Neural progenitor cell (in vitro differentiated cells): ENCODE results near the gene PDCD4. TPM values are rescaled to one million over a fixed set of nuclear protein-coding genes. Genes with fewer than 3 reads are reported as not detected.
A peak's percentile ranks its signal among the peaks of the same experiment; 100 is the strongest.

Source experiments
- DNase-seq: peaks from one replicate; pipeline ENCODE4 v3.0.0-alpha.2; 2016; ENCODE audit warnings: low spot score
- H2AFZ ChIP-seq: fragments of 200-600 bp; sonication (generic); replicated peaks from 2 replicates; pipeline ENCODE4 v1.6.1; 2016; ENCODE audit warnings: antibody characterized with exemption
- H3F3A ChIP-seq: fragments of 200-600 bp; sonication (generic); 2 replicates; pipeline ENCODE4 v1.6.1; 2016; ENCODE audit warnings: antibody characterized with exemption, low read depth
- H3K27ac ChIP-seq: fragments of 200-600 bp; sonication (generic); 2 replicates; pipeline ENCODE4 v1.5.1; 2016; ENCODE audit warnings: mild to moderate bottlenecking
- H3K27me3 ChIP-seq: fragments of 200-600 bp; sonication (generic); 2 replicates; pipeline ENCODE4 v1.6.1; 2016; ENCODE audit warnings: mild to moderate bottlenecking, moderate library complexity
- H3K36me3 ChIP-seq: fragments of 200-600 bp; sonication (generic); 2 replicates; pipeline ENCODE4 v1.5.1; 2016
- H3K4me1 ChIP-seq: fragments of 200-600 bp; sonication (generic); 2 replicates; pipeline ENCODE4 v1.6.1; 2016; ENCODE audit warnings: mixed run types
- H3K4me2 ChIP-seq: fragments of 200-600 bp; sonication (generic); 2 replicates; pipeline ENCODE4 v1.6.1; 2016
- H3K4me3 ChIP-seq: fragments of 200-600 bp; sonication (generic); 2 replicates; pipeline ENCODE4 v1.5.1; 2016
- H3K79me2 ChIP-seq: fragments of 200-600 bp; sonication (generic); 2 replicates; pipeline ENCODE4 v1.6.1; 2016; ENCODE audit warnings: low read depth
- H3K9ac ChIP-seq: fragments of 200-600 bp; sonication (generic); 2 replicates; pipeline ENCODE4 v1.6.1; 2016
- H3K9me3 ChIP-seq: fragments of 200-600 bp; sonication (generic); 2 replicates; pipeline ENCODE4 v1.5.1; 2016; ENCODE audit warnings: low read depth
- H4K20me1 ChIP-seq: fragments of 200-600 bp; sonication (generic); 2 replicates; pipeline ENCODE4 v1.6.1; 2016; ENCODE audit warnings: low read depth
- H3K27ac Mint-ChIP-seq: 3 replicates; pipeline ENCODE4 v1.8.0; 2021; ENCODE audit warnings: mixed read lengths
- H3K27me3 Mint-ChIP-seq: 2 replicates; pipeline ENCODE4 v1.8.0; 2022; ENCODE audit warnings: low read depth, mild to moderate bottlenecking, inconsistent platforms, moderate library complexity, mixed read lengths; ENCODE audit not compliant: insufficient read depth
- H3K36me3 Mint-ChIP-seq: 3 replicates; pipeline ENCODE4 v1.8.0; 2021; ENCODE audit warnings: mixed read lengths
- H3K4me1 Mint-ChIP-seq: 3 replicates; pipeline ENCODE4 v1.8.0; 2021; ENCODE audit warnings: mixed read lengths
- H3K4me3 Mint-ChIP-seq: 3 replicates; pipeline ENCODE4 v1.8.0; 2021; ENCODE audit warnings: mild to moderate bottlenecking, moderate library complexity, mixed read lengths
- H3K9me3 Mint-ChIP-seq: 3 replicates; pipeline ENCODE4 v1.8.0; 2020; ENCODE audit warnings: mixed read lengths
- CTCF ChIP-seq: fragments of 200-600 bp; sonication (generic); IDR thresholded peaks from 2 replicates; pipeline ENCODE4 v1.5.1; 2017; ENCODE audit warnings: antibody characterized with exemption, mild to moderate bottlenecking
- EZH2 ChIP-seq: fragments of 200-600 bp; sonication (generic); IDR thresholded peaks from 2 replicates; pipeline ENCODE4 v1.6.1; 2017; ENCODE audit warnings: antibody characterized with exemption, mild to moderate bottlenecking, moderate library complexity
- EZH2phosphoT487 ChIP-seq: fragments of 200-600 bp; sonication (generic); IDR thresholded peaks from 2 replicates; pipeline ENCODE4 v1.6.1; 2017; ENCODE audit warnings: antibody characterized with exemption
- total RNA-seq: library from RNA; depleted of rRNA; stranded (reverse); fragments of >200 nt; gene quantifications from 2 replicates; pipeline ENCODE4 v1.2.3, GENCODE V29; 2015; ENCODE audit warnings: low replicate concordance

PDCD4 gene
- total RNA-seq, 1 donor from 2014 or later = 106 TPM

GRCh38 chr10:110842326-110842904, 29.3 kb upstream of the PDCD4 start:
- Histone ChIP-seq H3K9ac (no peak overlapping the region), H3K79me2 (no peaks in the 10 kb centered on the region), H2AFZ (no peak overlapping the region), H3K4me2 (no peak overlapping the region), H3K9me3 (no peaks in the 10 kb centered on the region), H4K20me1 (no peaks in the 10 kb centered on the region), H3K36me3 (no peaks in the 10 kb centered on the region), H3F3A (no peaks in the 10 kb centered on the region), H3K4me1 (peaks cover 6% of the 10 kb centered on the region), H3K4me3 (no peak overlapping the region), H3K27ac (no peak overlapping the region), H3K27me3 (no peaks in the 10 kb centered on the region)
- TF ChIP-seq EZH2 (no peak), CTCF (no peak), EZH2phosphoT487 (no peak)
- Mint-ChIP-seq H3K4me1 (peaks cover 36% of the 10 kb centered on the region), H3K9me3 (no peaks in the 10 kb centered on the region), H3K27ac (no peak overlapping the region), H3K36me3 (no peaks in the 10 kb centered on the region), H3K27me3 (peaks cover 6% of the 10 kb centered on the region), H3K4me3 (no peak overlapping the region)
- no peak for DNase-seq

GRCh38 chr10:110843031-110843430, 28.7 kb upstream of the PDCD4 start:
- Histone ChIP-seq H3K4me3 (no peak overlapping the region), H3K4me2 (no peak overlapping the region), H3K27me3 (no peaks in the 10 kb centered on the region), H3F3A (no peaks in the 10 kb centered on the region), H3K9me3 (no peaks in the 10 kb centered on the region), H4K20me1 (no peaks in the 10 kb centered on the region), H2AFZ (no peak overlapping the region), H3K36me3 (no peaks in the 10 kb centered on the region), H3K79me2 (no peaks in the 10 kb centered on the region), H3K4me1 (peaks cover 6% of the 10 kb centered on the region), H3K9ac (peak overlapping the region; percentile 34), H3K27ac (no peak overlapping the region)
- Mint-ChIP-seq H3K4me1 (peaks cover 36% of the 10 kb centered on the region), H3K27ac (no peak overlapping the region), H3K27me3 (peaks cover 6% of the 10 kb centered on the region), H3K4me3 (no peak overlapping the region), H3K9me3 (no peaks in the 10 kb centered on the region), H3K36me3 (no peaks in the 10 kb centered on the region)
- TF ChIP-seq CTCF (no peak), EZH2phosphoT487 (no peak), EZH2 (no peak)
- no peak for DNase-seq

- Histone ChIP-seq H4K20me1 (no peaks in the 10 kb centered on the region), H3K9ac (no peak overlapping the region), H3K4me3 (no peak overlapping the region), H3F3A (no peaks in the 10 kb centered on the region), H3K36me3 (no peaks in the 10 kb centered on the region), H2AFZ (no peak overlapping the region), H3K9me3 (no peaks in the 10 kb centered on the region), H3K79me2 (no peaks in the 10 kb centered on the region), H3K27me3 (no peaks in the 10 kb centered on the region), H3K4me1 (peaks cover 6% of the 10 kb centered on the region), H3K27ac (no peak overlapping the region), H3K4me2 (no peak overlapping the region)
- H3K27me3 Mint-ChIP-seq = peaks cover 6% of the 10 kb centered on the region
- H3K9me3 Mint-ChIP-seq = no peaks in the 10 kb centered on the region
- H3K4me3 Mint-ChIP-seq = no peak overlapping the region
- no peak for DNase-seq
- TF ChIP-seq EZH2phosphoT487 (no peak), CTCF (no peak), EZH2 (no peak)
- no peaks in the 10 kb centered on the region for H3K36me3 Mint-ChIP-seq
- H3K27ac Mint-ChIP-seq = no peak overlapping the region
- peaks cover 34% of the 10 kb centered on the region for H3K4me1 Mint-ChIP-seq
Measured at GRCh38 chr10:110843796-110844616, 27.7 kb upstream of the PDCD4 start.
